SK-N-SH treated with all-trans-retinoic acid at 6 μM for 48 hours (cell line): Measurements from ENCODE around the gene IL16.

ENCODE experiments used
- ISL1 ChIP-seq: fragments of 250-450 bp; sonication (Bioruptor Pico); IDR thresholded peaks from 2 replicates; pipeline ENCODE4 v2.1.2; 2022; ENCODE audit warnings: mild to moderate bottlenecking, moderate library complexity
- RARB ChIP-seq: fragments of 250-450 bp; sonication (Bioruptor Pico); IDR thresholded peaks from 2 replicates; pipeline ENCODE4 v1.8.0; 2021; ENCODE audit warnings: mild to moderate bottlenecking, moderate library complexity

GRCh38 chr15:81286621-81287121 is 90.0 kb downstream of the IL16 start:
- TF ChIP-seq RARB (CRISPR knock-in tag): no peak
- no peak for TF ChIP-seq ISL1 (CRISPR knock-in tag)
